Mesendoderm (in vitro differentiated cells): ENCODE measurements around the gene TNFRSF8.
A peak's percentile ranks its signal among the peaks of the same experiment; 100 is the strongest.

ENCODE experiments used
- DNase-seq: peaks from one replicate; pipeline ENCODE4 v3.0.0; 2013
- H2AK5ac ChIP-seq: 2 replicates; pipeline ENCODE4 v1.6.1; 2013; ENCODE audit warnings: low read length, inconsistent platforms
- H2BK120ac ChIP-seq: 2 replicates; pipeline ENCODE4 v1.6.1; 2013; ENCODE audit warnings: low read depth, mild to moderate bottlenecking, low read length, moderate library complexity, mixed read lengths
- H2BK15ac ChIP-seq: replicated peaks from 2 replicates; pipeline ENCODE4 v1.6.1; 2013; ENCODE audit warnings: low read depth, mild to moderate bottlenecking, moderate library complexity
- H2BK5ac ChIP-seq: 2 replicates; pipeline ENCODE4 v1.6.1; 2013; ENCODE audit warnings: low read length, inconsistent platforms
- H3K18ac ChIP-seq: 2 replicates; pipeline ENCODE4 v1.6.1; 2013; ENCODE audit warnings: mild to moderate bottlenecking, low read length, mixed read lengths
- H3K23ac ChIP-seq: one replicate; pipeline ENCODE4 v1.6.1; 2013; ENCODE audit warnings: low read length
- H3K27ac ChIP-seq: 2 replicates; pipeline ENCODE4 v1.5.1; 2013; ENCODE audit warnings: low read depth, mild to moderate bottlenecking, inconsistent platforms, low read length, moderate library complexity
- H3K27me3 ChIP-seq: 2 replicates; pipeline ENCODE4 v1.6.1; 2013; ENCODE audit warnings: low read length, control low read depth, mild to moderate bottlenecking, inconsistent platforms; ENCODE audit not compliant: insufficient read depth, poor library complexity
- H3K36me3 ChIP-seq: 2 replicates; pipeline ENCODE4 v1.6.1; 2013; ENCODE audit warnings: low read length, inconsistent platforms; ENCODE audit not compliant: control insufficient read depth, insufficient read depth
- H3K4ac ChIP-seq: one replicate; pipeline ENCODE4 v1.6.1; 2013; ENCODE audit warnings: low read depth, mild to moderate bottlenecking, low read length, moderate library complexity
- H3K4me1 ChIP-seq: 2 replicates; pipeline ENCODE4 v1.6.1; 2013; ENCODE audit warnings: low read depth, low read length, inconsistent platforms; ENCODE audit not compliant: control insufficient read depth
- H3K4me2 ChIP-seq: 2 replicates; pipeline ENCODE4 v1.6.1; 2013; ENCODE audit warnings: low read length
- H3K4me3 ChIP-seq: 2 replicates; pipeline ENCODE4 v1.5.1; 2013; ENCODE audit warnings: mild to moderate bottlenecking, low read length
- H3K56ac ChIP-seq: one replicate; pipeline ENCODE4 v1.6.1; 2013; ENCODE audit warnings: low read length
- H3K79me1 ChIP-seq: 2 replicates; pipeline ENCODE4 v1.6.1; 2013; ENCODE audit warnings: low read length, inconsistent platforms
- H3K79me2 ChIP-seq: 2 replicates; pipeline ENCODE4 v1.6.1; 2013; ENCODE audit warnings: mild to moderate bottlenecking, low read length; ENCODE audit not compliant: control insufficient read depth, insufficient read depth
- H3K9ac ChIP-seq: 2 replicates; pipeline ENCODE4 v1.6.1; 2013; ENCODE audit warnings: low read length, inconsistent platforms
- H4K5ac ChIP-seq: one replicate; pipeline ENCODE4 v1.6.1; 2013; ENCODE audit warnings: low read length
- H4K8ac ChIP-seq: one replicate; pipeline ENCODE4 v1.6.1; 2013; ENCODE audit warnings: low read depth, mild to moderate bottlenecking, control low read depth, low read length, moderate library complexity
- WGBS: extraction: QIAGEN DNeasy Blood & Tissue Kit; methylation state at CpG from one replicate; pipeline ENCODE4 v1.1.7; 2013; ENCODE audit warnings: low lambda C conversion rate, missing lambda C conversion rate; ENCODE audit not compliant: insufficient coverage; ENCODE audit errors: extremely low coverage; 5-methylcytosine and 5-hydroxymethylcytosine counted together

TNFRSF8 gene

DNA sequence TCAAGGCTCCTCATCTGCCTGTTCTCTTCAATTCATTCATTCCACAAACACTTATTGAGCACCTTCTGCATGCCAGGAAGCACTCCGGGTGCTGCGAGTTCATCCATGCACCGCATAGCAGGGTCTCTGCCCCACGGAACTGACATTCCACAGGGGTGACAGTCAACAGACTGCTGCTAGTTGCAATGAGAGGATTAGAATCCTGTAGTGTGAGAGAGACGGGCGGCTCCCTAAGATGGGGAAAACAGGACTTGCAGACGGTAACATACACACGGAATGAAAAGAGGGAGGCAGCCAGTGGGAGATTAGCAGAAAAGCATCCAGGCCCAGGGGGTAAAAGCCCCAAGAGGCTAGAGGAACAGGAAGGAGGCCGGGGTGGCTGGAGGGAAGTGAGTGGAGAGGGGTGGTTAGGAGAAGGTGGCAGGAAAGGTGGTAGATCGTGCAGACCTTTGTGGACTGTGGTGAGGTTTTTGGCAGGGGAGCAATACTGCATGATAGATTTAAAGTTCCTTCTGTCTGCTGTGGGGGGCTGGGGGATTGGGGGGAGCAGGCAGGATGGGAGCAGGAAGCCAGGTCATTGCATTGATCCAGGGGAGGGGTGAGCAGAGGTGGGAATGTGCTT lies 6.6 kb downstream of the TNFRSF8 start:
- Histone ChIP-seq H2BK15ac (no peak overlapping the region), H4K8ac (no peak overlapping the region), H4K5ac (no peak overlapping the region), H2BK120ac (no peak overlapping the region), H3K4me3 (no peak overlapping the region), H2BK5ac (no peak overlapping the region), H3K27ac (no peak overlapping the region), H3K4me1 (peaks cover 2% of the 10 kb centered on the region), H3K18ac (no peak overlapping the region), H3K4me2 (no peak overlapping the region), H3K79me2 (no peaks in the 10 kb centered on the region), H3K9ac (no peak overlapping the region), H3K79me1 (no peaks in the 10 kb centered on the region), H3K23ac (peak overlapping the region; percentile 45), H3K4ac (no peak overlapping the region), H2AK5ac (no peak overlapping the region), H3K36me3 (no peaks in the 10 kb centered on the region), H3K56ac (peak overlapping the region; percentile 25), H3K27me3 (peaks cover under 1% of the 10 kb centered on the region)
- DNase-seq, result peak; percentile 61
- WGBS, result no CpG with 5 or more reads among the region's 10 CpGs

DNA sequence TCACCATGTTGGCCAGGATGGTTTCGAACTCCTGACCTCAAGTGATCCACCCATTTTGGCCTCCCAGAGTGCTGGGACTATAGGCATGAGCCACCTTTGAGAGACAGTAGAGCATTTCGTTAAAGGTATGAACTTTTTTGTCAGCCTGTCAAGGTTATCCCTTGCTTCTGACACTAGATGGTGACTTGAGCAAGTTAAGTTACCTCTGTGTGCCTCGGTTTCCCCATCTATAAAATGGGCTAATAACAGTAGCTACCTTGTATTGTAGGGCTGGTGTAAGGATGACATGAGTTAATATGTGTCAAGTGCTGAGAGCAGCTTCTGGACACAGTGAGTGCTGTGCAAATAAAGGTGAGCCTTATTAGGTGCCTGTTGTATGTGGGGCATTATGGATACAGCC lies 8.8 kb downstream of the TNFRSF8 start:
- Histone ChIP-seq H3K9ac (no peak overlapping the region), H3K23ac (no peak overlapping the region), H4K8ac (no peak overlapping the region), H2AK5ac (no peak overlapping the region), H3K4ac (no peak overlapping the region), H3K18ac (no peak overlapping the region), H3K79me2 (no peaks in the 10 kb centered on the region), H3K36me3 (no peaks in the 10 kb centered on the region), H2BK5ac (no peak overlapping the region), H3K4me1 (peaks cover 2% of the 10 kb centered on the region), H3K27ac (no peak overlapping the region), H3K4me3 (no peak overlapping the region), H3K56ac (no peak overlapping the region), H4K5ac (no peak overlapping the region), H3K4me2 (no peak overlapping the region), H2BK120ac (no peak overlapping the region), H3K79me1 (no peaks in the 10 kb centered on the region), H2BK15ac (no peak overlapping the region), H3K27me3 (no peaks in the 10 kb centered on the region)
- DNase-seq, result no peak
- WGBS, result no CpG with 5 or more reads among the region's 3 CpGs

DNA sequence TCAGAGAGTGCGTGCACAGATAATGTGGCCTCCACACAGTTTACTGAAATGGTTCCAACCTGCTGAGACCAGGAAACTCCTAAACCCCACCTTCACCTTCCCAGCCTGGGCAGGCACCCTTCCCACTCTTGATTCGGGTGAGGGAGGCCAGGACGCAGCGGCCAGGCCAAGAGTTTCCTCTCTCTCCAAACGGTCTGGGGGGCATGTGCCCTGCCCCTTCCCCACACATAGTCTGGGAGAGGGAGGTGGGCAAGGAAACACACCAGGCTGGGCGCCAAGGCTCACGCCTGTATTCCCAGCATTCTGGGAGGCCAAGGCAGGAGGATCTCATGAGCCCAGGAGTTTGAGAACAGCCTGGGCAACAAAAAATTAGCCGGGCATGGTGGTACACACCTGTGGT lies 9.6 kb downstream of the TNFRSF8 start:
- no peak overlapping the region for H3K4ac ChIP-seq
- H3K36me3 ChIP-seq, result no peaks in the 10 kb centered on the region
- H2BK15ac ChIP-seq, result no peak overlapping the region
- H3K9ac ChIP-seq, result no peak overlapping the region
- no peaks in the 10 kb centered on the region for H3K79me1 ChIP-seq
- H3K27me3 ChIP-seq, result no peaks in the 10 kb centered on the region
- H3K4me2 ChIP-seq, result no peak overlapping the region
- DNase-seq, result no peak
- no peaks in the 10 kb centered on the region for H3K79me2 ChIP-seq
- H2BK120ac ChIP-seq, result no peak overlapping the region
- no peak overlapping the region for H3K4me3 ChIP-seq
- H2BK5ac ChIP-seq, result no peak overlapping the region
- no peak overlapping the region for H3K23ac ChIP-seq
- no CpG with 5 or more reads among the region's 8 CpGs for WGBS
- H3K4me1 ChIP-seq, result peaks cover 2% of the 10 kb centered on the region
- no peak overlapping the region for H3K27ac ChIP-seq
- H4K8ac ChIP-seq, result no peak overlapping the region
- no peak overlapping the region for H3K56ac ChIP-seq
- no peak overlapping the region for H2AK5ac ChIP-seq
- H4K5ac ChIP-seq, result no peak overlapping the region
- H3K18ac ChIP-seq, result no peak overlapping the region

DNA sequence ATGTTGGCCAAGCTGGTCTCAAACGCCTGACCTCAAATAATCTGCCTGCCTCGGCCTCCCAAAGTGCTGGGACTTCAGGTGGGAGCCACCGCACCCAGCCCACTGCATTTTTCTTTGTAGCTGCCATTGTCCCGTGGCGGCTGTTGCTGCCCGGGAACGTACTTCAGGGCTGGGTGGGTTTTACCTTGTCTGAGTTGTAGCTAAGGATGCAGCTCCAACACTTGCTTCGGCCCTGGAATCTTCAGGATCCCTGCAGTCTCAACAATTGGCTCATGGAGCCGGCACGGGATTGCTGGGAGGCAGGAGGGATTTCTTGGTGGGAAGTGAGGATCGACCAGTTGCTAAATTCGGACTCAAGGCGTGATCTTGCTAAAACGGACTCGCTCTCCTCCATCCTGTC lies 10.7 kb downstream of the TNFRSF8 start:
- no peak overlapping the region for H4K5ac ChIP-seq
- no peak overlapping the region for H3K4me3 ChIP-seq
- no peak for DNase-seq
- no peak overlapping the region for H3K4me2 ChIP-seq
- H3K4me1 ChIP-seq, result no peaks in the 10 kb centered on the region
- no peaks in the 10 kb centered on the region for H3K36me3 ChIP-seq
- H3K79me1 ChIP-seq, result no peaks in the 10 kb centered on the region
- H2BK5ac ChIP-seq, result no peak overlapping the region
- WGBS, result no CpG with 5 or more reads among the region's 15 CpGs
- H3K23ac ChIP-seq, result no peak overlapping the region
- no peak overlapping the region for H2BK120ac ChIP-seq
- H3K27ac ChIP-seq, result no peak overlapping the region
- H4K8ac ChIP-seq, result no peak overlapping the region
- no peaks in the 10 kb centered on the region for H3K27me3 ChIP-seq
- no peaks in the 10 kb centered on the region for H3K79me2 ChIP-seq
- no peak overlapping the region for H2BK15ac ChIP-seq
- H2AK5ac ChIP-seq, result no peak overlapping the region
- H3K4ac ChIP-seq, result no peak overlapping the region
- H3K18ac ChIP-seq, result no peak overlapping the region
- H3K56ac ChIP-seq, result no peak overlapping the region
- no peak overlapping the region for H3K9ac ChIP-seq

DNA sequence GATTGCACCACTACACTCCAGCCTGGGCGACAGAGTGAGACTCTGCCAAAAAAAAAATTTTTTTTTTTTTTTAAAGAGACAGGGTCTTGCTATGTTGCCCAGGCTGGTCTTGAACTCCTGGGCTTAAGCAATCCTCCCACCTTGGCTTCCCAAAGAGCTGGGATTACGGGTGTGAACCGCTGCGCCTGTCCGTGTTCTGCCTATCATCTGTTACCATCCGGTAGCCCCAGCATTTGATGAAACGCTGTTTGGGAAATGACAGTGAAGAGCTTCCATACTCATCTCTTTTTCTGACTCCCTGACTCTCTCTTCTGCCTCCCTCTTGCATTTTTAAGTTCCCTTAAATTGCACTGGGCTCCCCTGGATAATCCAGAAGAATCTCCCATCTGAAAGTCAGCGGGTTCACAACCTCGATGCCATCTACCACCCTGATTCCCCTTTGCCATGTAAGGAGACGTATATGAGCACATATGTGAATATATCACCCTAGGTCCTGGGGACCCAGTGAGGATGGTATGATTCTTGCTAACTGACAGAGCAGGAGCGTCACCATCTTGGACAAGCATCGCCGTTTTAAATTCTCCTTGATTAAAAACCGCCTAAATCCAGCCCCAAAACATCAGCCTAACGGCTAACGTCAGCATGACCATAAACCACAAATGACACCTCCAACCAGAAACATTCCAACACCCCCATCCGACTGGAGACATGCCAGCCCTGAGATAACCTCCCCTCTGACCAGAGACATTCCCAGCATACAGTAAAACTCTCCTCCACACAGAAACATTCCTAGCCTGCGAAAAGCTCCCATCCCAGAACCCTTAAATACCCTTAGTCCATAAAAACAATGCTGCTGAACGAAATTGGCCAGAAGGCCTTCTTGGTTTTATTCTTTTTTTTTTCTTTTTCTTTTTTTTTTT lies 12.4 kb downstream of the TNFRSF8 start:
- Histone ChIP-seq H3K23ac (no peak overlapping the region), H3K4me1 (no peaks in the 10 kb centered on the region), H3K4me2 (no peak overlapping the region), H2AK5ac (no peak overlapping the region), H2BK120ac (no peak overlapping the region), H3K56ac (no peak overlapping the region), H2BK15ac (no peak overlapping the region), H4K8ac (no peak overlapping the region), H3K27me3 (no peaks in the 10 kb centered on the region), H3K4ac (no peak overlapping the region), H4K5ac (no peak overlapping the region), H3K9ac (no peak overlapping the region), H3K36me3 (no peaks in the 10 kb centered on the region), H3K27ac (no peak overlapping the region), H3K79me1 (no peaks in the 10 kb centered on the region), H3K79me2 (no peaks in the 10 kb centered on the region), H3K4me3 (no peak overlapping the region), H2BK5ac (no peak overlapping the region), H3K18ac (no peak overlapping the region)
- peak; percentile 39 for DNase-seq
- no CpG with 5 or more reads among the region's 19 CpGs for WGBS
